ENCODE measurements around the gene SNTN.

GRCh38 chr3:63635186-63635585 is 17.3 kb upstream of the SNTN start:
- TF ChIP-seq CTCF (conservative IDR thresholded peaks at IDR 0.05; ENCODE audit: low read depth, low read length) (no peak), EZH2 (IDR thresholded peaks at IDR 0.05; ENCODE audit: borderline replicate concordance, low read depth, low read length, poor library complexity, severe bottlenecking) (no peak)

Data from A673 (cell line).